Activated naive CD8-positive, alpha-beta T cell treated with anti-CD3 and anti-CD28 coated beads, Interleukin-2, amount 50 U/mL, for 24 hours (primary cell): ENCODE measurements around the gene URB2.
"Not testable (repeated sequence)": the region's sequence is repeated elsewhere in the genome, so short reads cannot be mapped to it uniquely, and the experiment has no call there.

Experiments
- ATAC-seq: fragments of 150-1000 bp; cut with Tn5 transposase; one replicate; pipeline ENCODE4 v1.10.0; 2021
- DNase-seq: peaks from one replicate; pipeline ENCODE4 v3.0.0; 2021
- H3K27ac Mint-ChIP-seq: one replicate; pipeline ENCODE4 v1.8.0; 2021; ENCODE audit warnings: mild to moderate bottlenecking, mixed read lengths
- H3K27me3 Mint-ChIP-seq: one replicate; pipeline ENCODE4 v1.8.0; 2021; ENCODE audit warnings: mixed read lengths
- H3K36me3 Mint-ChIP-seq: one replicate; pipeline ENCODE4 v1.8.0; 2021; ENCODE audit warnings: low read depth, mixed read lengths
- H3K4me1 Mint-ChIP-seq: one replicate; pipeline ENCODE4 v1.8.0; 2021; ENCODE audit warnings: mixed read lengths
- H3K4me3 Mint-ChIP-seq: one replicate; pipeline ENCODE4 v1.8.0; 2021; ENCODE audit warnings: mild to moderate bottlenecking, moderate library complexity, mixed read lengths
- H3K9me3 Mint-ChIP-seq: one replicate; pipeline ENCODE4 v1.8.0; 2021; ENCODE audit warnings: mixed read lengths

URB2 gene

GRCh38 chr1:229599218-229599954 lies 26.7 kb upstream of the URB2 start:
- Mint-ChIP-seq H3K27ac (no peak overlapping the region), H3K27me3 (no peaks in the 10 kb centered on the region), H3K4me1 (peaks cover 18% of the 10 kb centered on the region), H3K9me3 (no peaks in the 10 kb centered on the region), H3K4me3 (no peak overlapping the region), H3K36me3 (peaks cover 48% of the 10 kb centered on the region)
- ATAC-seq: no peak
- DNase-seq: no peak

GRCh38 chr1:229600229-229600628 lies 25.8 kb upstream of the URB2 start:
- no peak for ATAC-seq
- Mint-ChIP-seq H3K9me3 (no peaks in the 10 kb centered on the region), H3K27ac (peak overlapping the region; percentile 28), H3K36me3 (peaks cover 45% of the 10 kb centered on the region), H3K4me3 (no peak overlapping the region), H3K4me1 (peaks cover 18% of the 10 kb centered on the region), H3K27me3 (no peaks in the 10 kb centered on the region)
- no peak for DNase-seq

GRCh38 chr1:229603371-229604005 lies 22.6 kb upstream of the URB2 start:
- DNase-seq (no peak), ATAC-seq (no peak)
- no peak overlapping the region for H3K4me3 Mint-ChIP-seq
- H3K27me3 Mint-ChIP-seq: no peaks in the 10 kb centered on the region
- no peaks in the 10 kb centered on the region for H3K9me3 Mint-ChIP-seq
- no peak overlapping the region for H3K27ac Mint-ChIP-seq
- H3K36me3 Mint-ChIP-seq: peaks cover 57% of the 10 kb centered on the region
- peaks cover 6% of the 10 kb centered on the region for H3K4me1 Mint-ChIP-seq

- Mint-ChIP-seq H3K27ac (no peak overlapping the region), H3K4me3 (no peak overlapping the region), H3K4me1 (no peaks in the 10 kb centered on the region), H3K9me3 (no peaks in the 10 kb centered on the region), H3K27me3 (no peaks in the 10 kb centered on the region), H3K36me3 (peaks cover 59% of the 10 kb centered on the region)
- no peak for ATAC-seq
- DNase-seq: no peak
Measured at GRCh38 chr1:229607370-229607769, 18.7 kb upstream of the URB2 start.

- no peak overlapping the region for H3K27ac Mint-ChIP-seq
- ATAC-seq (no peak), DNase-seq (no peak)
- no peaks in the 10 kb centered on the region for H3K9me3 Mint-ChIP-seq
- no peaks in the 10 kb centered on the region for H3K4me1 Mint-ChIP-seq
- peaks cover 62% of the 10 kb centered on the region for H3K36me3 Mint-ChIP-seq
- no peak overlapping the region for H3K4me3 Mint-ChIP-seq
- no peaks in the 10 kb centered on the region for H3K27me3 Mint-ChIP-seq
Measured at GRCh38 chr1:229608590-229608989, 17.5 kb upstream of the URB2 start.

GRCh38 chr1:229613938-229614337 lies 12.1 kb upstream of the URB2 start:
- Mint-ChIP-seq H3K4me1 (peaks cover 8% of the 10 kb centered on the region), H3K27ac (no peak overlapping the region), H3K36me3 (peaks cover 34% of the 10 kb centered on the region), H3K9me3 (no peaks in the 10 kb centered on the region), H3K4me3 (no peak overlapping the region), H3K27me3 (no peaks in the 10 kb centered on the region)
- ATAC-seq (no peak), DNase-seq (no peak)

GRCh38 chr1:229614701-229615100 lies 11.3 kb upstream of the URB2 start:
- H3K27ac Mint-ChIP-seq: no peak overlapping the region
- DNase-seq: no peak
- H3K9me3 Mint-ChIP-seq: no peaks in the 10 kb centered on the region
- no peaks in the 10 kb centered on the region for H3K27me3 Mint-ChIP-seq
- no peak overlapping the region for H3K4me3 Mint-ChIP-seq
- no peak for ATAC-seq
- peaks cover 16% of the 10 kb centered on the region for H3K4me1 Mint-ChIP-seq
- H3K36me3 Mint-ChIP-seq: peaks cover 31% of the 10 kb centered on the region

GRCh38 chr1:229617351-229618100 lies 8.5 kb upstream of the URB2 start:
- DNase-seq: no peak
- Mint-ChIP-seq H3K4me3 (no peak overlapping the region), H3K36me3 (peaks cover 13% of the 10 kb centered on the region), H3K27me3 (no peaks in the 10 kb centered on the region), H3K27ac (no peak overlapping the region), H3K9me3 (no peaks in the 10 kb centered on the region), H3K4me1 (peaks cover 34% of the 10 kb centered on the region)
- ATAC-seq: no peak

- Mint-ChIP-seq H3K36me3 (peaks cover 11% of the 10 kb centered on the region), H3K4me3 (no peak overlapping the region), H3K27ac (no peak overlapping the region), H3K9me3 (no peaks in the 10 kb centered on the region), H3K27me3 (no peaks in the 10 kb centered on the region), H3K4me1 (peaks cover 48% of the 10 kb centered on the region)
- DNase-seq (no peak), ATAC-seq (peak; percentile 63)
Measured at GRCh38 chr1:229619002-229619401, 7.0 kb upstream of the URB2 start.

- peak; percentile 49 for ATAC-seq
- Mint-ChIP-seq H3K9me3 (no peaks in the 10 kb centered on the region), H3K36me3 (peaks cover 9% of the 10 kb centered on the region), H3K4me3 (no peak overlapping the region), H3K4me1 (peaks cover 53% of the 10 kb centered on the region), H3K27me3 (no peaks in the 10 kb centered on the region), H3K27ac (peak overlapping the region; percentile 12)
- no peak for DNase-seq
Measured at GRCh38 chr1:229619614-229620013, 6.4 kb upstream of the URB2 start.

GRCh38 chr1:229620876-229621275 lies 5.2 kb upstream of the URB2 start:
- H3K4me1 Mint-ChIP-seq: peaks cover 59% of the 10 kb centered on the region
- DNase-seq (no peak), ATAC-seq (no peak)
- H3K4me3 Mint-ChIP-seq: no peak overlapping the region
- no peaks in the 10 kb centered on the region for H3K9me3 Mint-ChIP-seq
- H3K27ac Mint-ChIP-seq: no peak overlapping the region
- peaks cover 13% of the 10 kb centered on the region for H3K36me3 Mint-ChIP-seq
- H3K27me3 Mint-ChIP-seq: no peaks in the 10 kb centered on the region

- no peak for DNase-seq
- no peaks in the 10 kb centered on the region for H3K27me3 Mint-ChIP-seq
- no peak overlapping the region for H3K27ac Mint-ChIP-seq
- H3K9me3 Mint-ChIP-seq: no peaks in the 10 kb centered on the region
- ATAC-seq: no peak
- no peak overlapping the region for H3K4me3 Mint-ChIP-seq
- peaks cover 57% of the 10 kb centered on the region for H3K4me1 Mint-ChIP-seq
- H3K36me3 Mint-ChIP-seq: peaks cover 13% of the 10 kb centered on the region
Measured at GRCh38 chr1:229621663-229622062, 4.4 kb upstream of the URB2 start.

- peaks cover 13% of the 10 kb centered on the region for H3K36me3 Mint-ChIP-seq
- ATAC-seq, H3K27ac Mint-ChIP-seq, DNase-seq, H3K27me3 Mint-ChIP-seq, H3K9me3 Mint-ChIP-seq, H3K4me3 Mint-ChIP-seq: not testable (repeated sequence)
- peaks cover 66% of the 10 kb centered on the region for H3K4me1 Mint-ChIP-seq
Measured at GRCh38 chr1:229622641-229623120, 3.4 kb upstream of the URB2 start.

- no peak for DNase-seq
- no peak for ATAC-seq
- Mint-ChIP-seq H3K4me1 (peaks cover 68% of the 10 kb centered on the region), H3K27ac (no peak overlapping the region), H3K27me3 (no peaks in the 10 kb centered on the region), H3K4me3 (no peak overlapping the region), H3K36me3 (peaks cover 13% of the 10 kb centered on the region), H3K9me3 (no peaks in the 10 kb centered on the region)
Measured at GRCh38 chr1:229623225-229623624, 2.8 kb upstream of the URB2 start.

GRCh38 chr1:229623838-229624237 lies 2.2 kb upstream of the URB2 start:
- Mint-ChIP-seq H3K4me3 (peak overlapping the region; percentile 96), H3K9me3 (no peaks in the 10 kb centered on the region), H3K27ac (peak overlapping the region; percentile 23), H3K4me1 (peaks cover 68% of the 10 kb centered on the region), H3K36me3 (peaks cover 20% of the 10 kb centered on the region), H3K27me3 (no peaks in the 10 kb centered on the region)
- DNase-seq (no peak), ATAC-seq (no peak)
